Measurements from ENCODE around the gene TSPOAP1. TPM values are rescaled to one million over a fixed set of nuclear protein-coding genes. Genes with fewer than 3 reads are reported as not detected.

The TSPOAP1 gene
- total and polyA plus RNA-seq, 2 of the 13 experiments (the other 11 are each of a cell fraction or from before 2014, with no cell fraction given): not detected

DNA sequence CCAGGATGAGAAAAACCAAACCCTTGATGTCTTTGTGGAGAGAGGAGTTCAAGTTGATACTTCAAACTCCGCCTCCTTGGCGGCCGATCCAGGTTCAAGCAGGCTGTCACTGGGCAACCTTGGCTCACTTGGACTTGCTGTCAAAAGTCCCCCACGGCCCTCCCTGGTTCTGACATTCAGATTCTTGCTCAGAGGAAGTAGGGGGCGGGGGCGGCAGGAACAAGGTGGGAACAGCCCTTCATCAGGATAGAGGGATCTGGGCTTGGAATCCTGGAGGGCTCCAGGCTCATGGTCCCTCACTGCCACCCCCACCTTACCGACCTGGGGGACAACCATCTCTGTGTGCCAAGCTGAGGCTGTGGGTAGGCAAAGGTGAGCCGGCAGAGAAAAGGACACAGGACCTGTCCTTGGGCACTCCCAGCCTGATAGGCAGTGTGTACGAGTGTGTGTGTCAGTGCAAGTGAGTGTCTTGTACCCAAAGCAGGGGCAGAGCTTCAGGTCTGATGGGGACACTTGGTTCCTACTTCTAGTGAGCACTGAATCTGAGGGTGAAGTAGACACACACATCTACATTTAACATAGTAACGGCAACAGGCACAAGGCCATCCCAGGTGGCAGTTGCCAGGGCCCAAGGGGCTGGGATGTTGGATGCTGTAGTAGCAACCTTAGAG is 6.6 kb upstream of the TSPOAP1 start (continued):
- TF ChIP-seq SAP130 (CRISPR knock-in tag; IDR thresholded peaks at IDR 0.05; ENCODE audit: low read depth): 0 out of 2 replicates have a peak, but pooled peaks have one; percentile 4
- TF ChIP-seq RBAK (CRISPR knock-in tag; IDR thresholded peaks at IDR 0.05): no peak
- TF ChIP-seq, protein P1, sequence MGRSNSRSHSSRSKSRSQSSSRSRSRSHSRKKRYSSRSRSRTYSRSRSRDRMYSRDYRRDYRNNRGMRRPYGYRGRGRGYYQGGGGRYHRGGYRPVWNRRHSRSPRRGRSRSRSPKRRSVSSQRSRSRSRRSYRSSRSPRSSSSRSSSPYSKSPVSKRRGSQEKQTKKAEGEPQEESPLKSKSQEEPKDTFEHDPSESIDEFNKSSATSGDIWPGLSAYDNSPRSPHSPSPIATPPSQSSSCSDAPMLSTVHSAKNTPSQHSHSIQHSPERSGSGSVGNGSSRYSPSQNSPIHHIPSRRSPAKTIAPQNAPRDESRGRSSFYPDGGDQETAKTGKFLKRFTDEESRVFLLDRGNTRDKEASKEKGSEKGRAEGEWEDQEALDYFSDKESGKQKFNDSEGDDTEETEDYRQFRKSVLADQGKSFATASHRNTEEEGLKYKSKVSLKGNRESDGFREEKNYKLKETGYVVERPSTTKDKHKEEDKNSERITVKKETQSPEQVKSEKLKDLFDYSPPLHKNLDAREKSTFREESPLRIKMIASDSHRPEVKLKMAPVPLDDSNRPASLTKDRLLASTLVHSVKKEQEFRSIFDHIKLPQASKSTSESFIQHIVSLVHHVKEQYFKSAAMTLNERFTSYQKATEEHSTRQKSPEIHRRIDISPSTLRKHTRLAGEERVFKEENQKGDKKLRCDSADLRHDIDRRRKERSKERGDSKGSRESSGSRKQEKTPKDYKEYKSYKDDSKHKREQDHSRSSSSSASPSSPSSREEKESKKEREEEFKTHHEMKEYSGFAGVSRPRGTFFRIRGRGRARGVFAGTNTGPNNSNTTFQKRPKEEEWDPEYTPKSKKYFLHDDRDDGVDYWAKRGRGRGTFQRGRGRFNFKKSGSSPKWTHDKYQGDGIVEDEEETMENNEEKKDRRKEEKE (IDR thresholded peaks at IDR 0.05): no peak
- TF ChIP-seq ZSCAN30 (CRISPR knock-in tag; IDR thresholded peaks at IDR 0.05): no peak
- TF ChIP-seq SMC3 (IDR thresholded peaks at IDR 0.05; ENCODE audit: low read length): no peak
- TF ChIP-seq ZNF124 (CRISPR knock-in tag; IDR thresholded peaks at IDR 0.05): no peak
- TF ChIP-seq NFYB (CRISPR knock-in tag; IDR thresholded peaks at IDR 0.05): no peak
- no peak for TF ChIP-seq IRF9 (CRISPR knock-in tag; IDR thresholded peaks at IDR 0.05; ENCODE audit: borderline replicate concordance)
- TF ChIP-seq TARDBP (CRISPR knock-in tag; IDR thresholded peaks at IDR 0.05): no peak
- TF ChIP-seq HNRNPH1 (optimal IDR thresholded peaks at IDR 0.05; ENCODE audit: low read depth, low read length): no peak
- TF ChIP-seq ZNF510 (CRISPR knock-in tag; IDR thresholded peaks at IDR 0.05; ENCODE audit: low read depth): no peak
- no peak for TF ChIP-seq PAWR (CRISPR knock-in tag; IDR thresholded peaks at IDR 0.05; ENCODE audit: borderline replicate concordance)
- TF ChIP-seq PRMT3 (CRISPR knock-in tag; IDR thresholded peaks at IDR 0.05; ENCODE audit: borderline replicate concordance, low read depth): no peak
- TF ChIP-seq, protein P2, sequence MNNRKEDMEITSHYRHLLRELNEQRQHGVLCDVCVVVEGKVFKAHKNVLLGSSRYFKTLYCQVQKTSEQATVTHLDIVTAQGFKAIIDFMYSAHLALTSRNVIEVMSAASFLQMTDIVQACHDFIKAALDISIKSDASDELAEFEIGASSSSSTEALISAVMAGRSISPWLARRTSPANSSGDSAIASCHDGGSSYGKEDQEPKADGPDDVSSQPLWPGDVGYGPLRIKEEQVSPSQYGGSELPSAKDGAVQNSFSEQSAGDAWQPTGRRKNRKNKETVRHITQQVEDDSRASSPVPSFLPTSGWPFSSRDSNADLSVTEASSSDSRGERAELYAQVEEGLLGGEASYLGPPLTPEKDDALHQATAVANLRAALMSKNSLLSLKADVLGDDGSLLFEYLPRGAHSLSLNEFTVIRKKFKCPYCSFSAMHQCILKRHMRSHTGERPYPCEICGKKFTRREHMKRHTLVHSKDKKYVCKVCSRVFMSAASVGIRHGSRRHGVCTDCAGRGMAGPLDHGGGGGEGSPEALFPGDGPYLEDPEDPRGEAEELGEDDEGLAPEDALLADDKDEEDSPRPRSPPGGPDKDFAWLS (CRISPR knock-in tag; IDR thresholded peaks at IDR 0.05; ENCODE audit: borderline replicate concordance): no peak
- TF ChIP-seq, protein P3, sequence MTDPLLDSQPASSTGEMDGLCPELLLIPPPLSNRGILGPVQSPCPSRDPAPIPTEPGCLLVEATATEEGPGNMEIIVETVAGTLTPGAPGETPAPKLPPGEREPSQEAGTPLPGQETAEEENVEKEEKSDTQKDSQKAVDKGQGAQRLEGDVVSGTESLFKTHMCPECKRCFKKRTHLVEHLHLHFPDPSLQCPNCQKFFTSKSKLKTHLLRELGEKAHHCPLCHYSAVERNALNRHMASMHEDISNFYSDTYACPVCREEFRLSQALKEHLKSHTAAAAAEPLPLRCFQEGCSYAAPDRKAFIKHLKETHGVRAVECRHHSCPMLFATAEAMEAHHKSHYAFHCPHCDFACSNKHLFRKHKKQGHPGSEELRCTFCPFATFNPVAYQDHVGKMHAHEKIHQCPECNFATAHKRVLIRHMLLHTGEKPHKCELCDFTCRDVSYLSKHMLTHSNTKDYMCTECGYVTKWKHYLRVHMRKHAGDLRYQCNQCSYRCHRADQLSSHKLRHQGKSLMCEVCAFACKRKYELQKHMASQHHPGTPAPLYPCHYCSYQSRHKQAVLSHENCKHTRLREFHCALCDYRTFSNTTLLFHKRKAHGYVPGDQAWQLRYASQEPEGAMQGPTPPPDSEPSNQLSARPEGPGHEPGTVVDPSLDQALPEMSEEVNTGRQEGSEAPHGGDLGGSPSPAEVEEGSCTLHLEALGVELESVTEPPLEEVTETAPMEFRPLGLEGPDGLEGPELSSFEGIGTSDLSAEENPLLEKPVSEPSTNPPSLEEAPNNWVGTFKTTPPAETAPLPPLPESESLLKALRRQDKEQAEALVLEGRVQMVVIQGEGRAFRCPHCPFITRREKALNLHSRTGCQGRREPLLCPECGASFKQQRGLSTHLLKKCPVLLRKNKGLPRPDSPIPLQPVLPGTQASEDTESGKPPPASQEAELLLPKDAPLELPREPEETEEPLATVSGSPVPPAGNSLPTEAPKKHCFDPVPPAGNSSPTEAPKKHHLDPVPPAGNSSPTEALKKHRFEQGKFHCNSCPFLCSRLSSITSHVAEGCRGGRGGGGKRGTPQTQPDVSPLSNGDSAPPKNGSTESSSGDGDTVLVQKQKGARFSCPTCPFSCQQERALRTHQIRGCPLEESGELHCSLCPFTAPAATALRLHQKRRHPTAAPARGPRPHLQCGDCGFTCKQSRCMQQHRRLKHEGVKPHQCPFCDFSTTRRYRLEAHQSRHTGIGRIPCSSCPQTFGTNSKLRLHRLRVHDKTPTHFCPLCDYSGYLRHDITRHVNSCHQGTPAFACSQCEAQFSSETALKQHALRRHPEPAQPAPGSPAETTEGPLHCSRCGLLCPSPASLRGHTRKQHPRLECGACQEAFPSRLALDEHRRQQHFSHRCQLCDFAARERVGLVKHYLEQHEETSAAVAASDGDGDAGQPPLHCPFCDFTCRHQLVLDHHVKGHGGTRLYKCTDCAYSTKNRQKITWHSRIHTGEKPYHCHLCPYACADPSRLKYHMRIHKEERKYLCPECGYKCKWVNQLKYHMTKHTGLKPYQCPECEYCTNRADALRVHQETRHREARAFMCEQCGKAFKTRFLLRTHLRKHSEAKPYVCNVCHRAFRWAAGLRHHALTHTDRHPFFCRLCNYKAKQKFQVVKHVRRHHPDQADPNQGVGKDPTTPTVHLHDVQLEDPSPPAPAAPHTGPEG (CRISPR knock-in tag; IDR thresholded peaks at IDR 0.05): no peak
- TF ChIP-seq, protein P4, sequence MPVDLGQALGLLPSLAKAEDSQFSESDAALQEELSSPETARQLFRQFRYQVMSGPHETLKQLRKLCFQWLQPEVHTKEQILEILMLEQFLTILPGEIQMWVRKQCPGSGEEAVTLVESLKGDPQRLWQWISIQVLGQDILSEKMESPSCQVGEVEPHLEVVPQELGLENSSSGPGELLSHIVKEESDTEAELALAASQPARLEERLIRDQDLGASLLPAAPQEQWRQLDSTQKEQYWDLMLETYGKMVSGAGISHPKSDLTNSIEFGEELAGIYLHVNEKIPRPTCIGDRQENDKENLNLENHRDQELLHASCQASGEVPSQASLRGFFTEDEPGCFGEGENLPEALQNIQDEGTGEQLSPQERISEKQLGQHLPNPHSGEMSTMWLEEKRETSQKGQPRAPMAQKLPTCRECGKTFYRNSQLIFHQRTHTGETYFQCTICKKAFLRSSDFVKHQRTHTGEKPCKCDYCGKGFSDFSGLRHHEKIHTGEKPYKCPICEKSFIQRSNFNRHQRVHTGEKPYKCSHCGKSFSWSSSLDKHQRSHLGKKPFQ (CRISPR knock-in tag; IDR thresholded peaks at IDR 0.05; ENCODE audit: insufficient replicate concordance): no peak

All from HepG2 (cell line).